Measurements from ENCODE around the gene BRME1.

DNA sequence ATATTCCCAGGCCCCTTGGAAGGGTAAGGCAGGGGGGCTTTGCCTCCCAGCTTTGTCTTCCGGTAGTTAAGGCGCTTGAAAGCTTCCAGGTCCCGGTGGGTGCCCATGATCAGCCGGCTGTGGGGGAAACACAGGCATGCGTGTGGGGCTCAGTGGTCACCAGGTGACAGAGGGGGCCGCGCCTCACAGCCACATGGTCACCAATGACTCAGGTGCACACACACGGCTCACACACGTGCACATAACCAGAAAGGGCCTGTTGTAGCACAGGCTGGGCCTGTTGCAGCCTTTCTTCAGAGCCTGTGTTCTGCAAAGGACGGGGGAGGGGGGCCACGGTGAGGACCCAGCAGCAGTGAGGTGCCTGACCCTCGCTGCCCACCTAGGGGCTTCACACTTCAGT, 23.1 kb downstream of the BRME1 start:
- TF ChIP-seq, protein P1, sequence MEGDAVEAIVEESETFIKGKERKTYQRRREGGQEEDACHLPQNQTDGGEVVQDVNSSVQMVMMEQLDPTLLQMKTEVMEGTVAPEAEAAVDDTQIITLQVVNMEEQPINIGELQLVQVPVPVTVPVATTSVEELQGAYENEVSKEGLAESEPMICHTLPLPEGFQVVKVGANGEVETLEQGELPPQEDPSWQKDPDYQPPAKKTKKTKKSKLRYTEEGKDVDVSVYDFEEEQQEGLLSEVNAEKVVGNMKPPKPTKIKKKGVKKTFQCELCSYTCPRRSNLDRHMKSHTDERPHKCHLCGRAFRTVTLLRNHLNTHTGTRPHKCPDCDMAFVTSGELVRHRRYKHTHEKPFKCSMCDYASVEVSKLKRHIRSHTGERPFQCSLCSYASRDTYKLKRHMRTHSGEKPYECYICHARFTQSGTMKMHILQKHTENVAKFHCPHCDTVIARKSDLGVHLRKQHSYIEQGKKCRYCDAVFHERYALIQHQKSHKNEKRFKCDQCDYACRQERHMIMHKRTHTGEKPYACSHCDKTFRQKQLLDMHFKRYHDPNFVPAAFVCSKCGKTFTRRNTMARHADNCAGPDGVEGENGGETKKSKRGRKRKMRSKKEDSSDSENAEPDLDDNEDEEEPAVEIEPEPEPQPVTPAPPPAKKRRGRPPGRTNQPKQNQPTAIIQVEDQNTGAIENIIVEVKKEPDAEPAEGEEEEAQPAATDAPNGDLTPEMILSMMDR (IDR thresholded peaks at IDR 0.05; ENCODE audit: low read depth, low read length, poor library complexity, severe bottlenecking) = no peak
- TF ChIP-seq EZH2phosphoT487 (IDR thresholded peaks at IDR 0.05; ENCODE audit: borderline replicate concordance, low read length) = no peak

Data from DOHH2 (cell line).